Stomach (tissue), 9 donors: ENCODE measurements around the gene IPCEF1. TPM values are rescaled to one million over a fixed set of nuclear protein-coding genes. Genes with fewer than 3 reads are reported as not detected.
"Not testable (repeated sequence)": the region's sequence is repeated elsewhere in the genome, so short reads cannot be mapped to it uniquely, and the experiment has no call there.

Source experiments
- DNase-seq, 2 donors: peaks; one replicate each; pipeline versions ENCODE4 v3.0.0 to v3.0.0-alpha.2; 2013 to 2019
- H3K27ac ChIP-seq, 5 donors: fragments of 200-600 bp in 4 of 5; sonication (generic) in 4 of 5; one replicate each; pipeline ENCODE4 v1.5.1; 2013 to 2019; ENCODE audit warnings: mild to moderate bottlenecking in 1 of 5, moderate library complexity in 1 of 5
- H3K27me3 ChIP-seq, 3 donors: fragments of 200-600 bp; sonication (generic); one replicate each; pipeline ENCODE4 v1.5.1; 2017 to 2019; ENCODE audit warnings: mixed run types in 1 of 3
- H3K36me3 ChIP-seq, 4 donors: fragments of 200-600 bp; sonication (generic); 1 replicate in 3 of 4; 2 replicates in 1 of 4; pipeline ENCODE4 v1.5.1; 2016 to 2019
- H3K4me1 ChIP-seq, 4 donors: fragments of 200-600 bp; sonication (generic); one replicate each; pipeline ENCODE4 v1.5.1; 2016 to 2019
- H3K4me3 ChIP-seq, 4 donors: fragments of 200-600 bp; sonication (generic) in 3 of 4; one replicate each; pipeline ENCODE4 v1.5.1; 2016 to 2019; ENCODE audit warnings: mild to moderate bottlenecking in 1 of 4
- H3K9me3 ChIP-seq, 4 donors: fragments of 200-600 bp; sonication (generic); one replicate each; pipeline ENCODE4 v1.5.1; 2016 to 2019
- CTCF ChIP-seq, 7 experiments: fragments of 450-650 bp in 4 of 7; fragments of 200-600 bp in 3 of 7; sonication (generic) in 3 of 7; IDR thresholded peaks; one replicate each; pipeline ENCODE4 v1.5.1; 2016 to 2019; ENCODE audit warnings: antibody characterized with exemption in 7 of 7, control low read depth in 2 of 7, mild to moderate bottlenecking in 1 of 7
- EP300 ChIP-seq: sonication (generic); formaldehyde crosslinking; IDR thresholded peaks from one replicate; pipeline ENCODE4 v1.6.1; 2017; ENCODE audit warnings: antibody characterized with exemption
- POLR2A ChIP-seq, 4 donors: fragments of 450-650 bp; IDR thresholded peaks; one replicate each; pipeline ENCODE4 v1.6.1; 2016; ENCODE audit warnings: antibody characterized with exemption in 4 of 4, control low read depth in 2 of 4, mild to moderate bottlenecking in 1 of 4, moderate library complexity in 1 of 4
- POLR2AphosphoS5 ChIP-seq, 3 donors: sonication (generic); formaldehyde crosslinking; IDR thresholded peaks; one replicate each; pipeline ENCODE4 v1.6.1; 2016; ENCODE audit warnings: antibody characterized with exemption in 3 of 3
- WGBS, 5 donors: extraction: QIAGEN DNeasy Blood & Tissue Kit in 3 of 5; methylation state at CpG; one replicate each; pipeline versions ENCODE4 v1.1.5 to v1.1.7; 2013 to 2018; 5-methylcytosine and 5-hydroxymethylcytosine counted together
- intact Hi-C: fragments of 100-400 bp; cut with DNase I; formaldehyde crosslinking; loops from one replicate; pipeline ENCODE4 v1.15.1; 2023; ENCODE audit warnings: low total_unique reads
- polyA plus RNA-seq, 3 donors: library from polyadenylated mRNA; stranded (reverse); fragments of 200-250 nt; gene quantifications; one replicate each; pipeline ENCODE4 v1.2.3, GENCODE V29; 2013
- total RNA-seq, 5 donors: library from RNA; depleted of rRNA; stranded (reverse); fragments of >200 nt; gene quantifications; one replicate each; pipeline versions ENCODE4 v1.1.0 to v1.2.3, GENCODE V29; 2014 to 2016
- donor health status: healthy with polysubstance abuse.
- donor health status: Bipolar disorder and iron deficiency.
- donor health status: healthy.

IPCEF1 gene
- total and polyA plus RNA-seq, 8 donors = under 0.01 to 47.1 (median 1.4) TPM; not detected in 2

- H3K36me3 ChIP-seq = no peaks in the 10 kb centered on the region
- 85 to 94% (median 88%) methylated on average over 2 of the region's 2 CpGs for WGBS, 5 donors
- H3K9me3 ChIP-seq = no peaks in the 10 kb centered on the region
- no peak overlapping the region for H3K27ac ChIP-seq
- no peak for DNase-seq
- no peak for TF ChIP-seq CTCF (IDR thresholded peaks at IDR 0.05)
- no peak for TF ChIP-seq POLR2AphosphoS5 (IDR thresholded peaks at IDR 0.05)
- TF ChIP-seq POLR2A (IDR thresholded peaks at IDR 0.05) = no peak
- TF ChIP-seq EP300 = no peak
- no peaks in the 10 kb centered on the region for H3K27me3 ChIP-seq
- no peaks in the 10 kb centered on the region for H3K4me1 ChIP-seq
- H3K4me3 ChIP-seq = no peak overlapping the region
- intact Hi-C loops = no loop called here
Observed at GRCh38 chr6:154308986-154309385, 47.6 kb downstream of the IPCEF1 start.

- TF ChIP-seq POLR2AphosphoS5 (IDR thresholded peaks at IDR 0.05) (no peak), CTCF (IDR thresholded peaks at IDR 0.05) (no peak), EP300 (no peak), POLR2A (IDR thresholded peaks at IDR 0.05) (no peak)
- Histone ChIP-seq H3K4me3 (no peak overlapping the region), H3K27me3 (no peaks in the 10 kb centered on the region), H3K27ac (no peak overlapping the region), H3K9me3 (no peaks in the 10 kb centered on the region), H3K4me1 (no peaks in the 10 kb centered on the region), H3K36me3 (no peaks in the 10 kb centered on the region)
- 66 to 72% (median 71%) methylated on average over 7 of the region's 7 CpGs for WGBS, 5 donors
- DNase-seq = no peak
- intact Hi-C loops = no loop called here
Observed at GRCh38 chr6:154307696-154308425, 48.7 kb downstream of the IPCEF1 start.

- H3K9me3 ChIP-seq, intact Hi-C loops, H3K36me3 ChIP-seq, H3K4me1 ChIP-seq, H3K4me3 ChIP-seq, H3K27ac ChIP-seq, H3K27me3 ChIP-seq, DNase-seq: not testable (repeated sequence)
- 93 to 97% (median 95%) methylated on average over 6 of the region's 6 CpGs for WGBS, 5 donors
Observed at GRCh38 chr6:154307147-154307546, 49.5 kb downstream of the IPCEF1 start.

GRCh38 chr6:154306696-154307095 is 49.9 kb downstream of the IPCEF1 start:
- WGBS, 5 donors = 93 to 97% (median 94%) methylated on average over 4 of the region's 4 CpGs
- no peak overlapping the region for H3K27ac ChIP-seq
- H3K4me3 ChIP-seq = no peak overlapping the region
- no peaks in the 10 kb centered on the region for H3K27me3 ChIP-seq
- peaks cover 0 to 6% (median 2%) of the 10 kb centered on the region in 4 donors for H3K4me1 ChIP-seq
- no peaks in the 10 kb centered on the region for H3K9me3 ChIP-seq
- DNase-seq = no peak
- intact Hi-C loops = no loop called here
- TF ChIP-seq POLR2A (IDR thresholded peaks at IDR 0.05) = no peak
- TF ChIP-seq EP300 = no peak
- TF ChIP-seq CTCF (IDR thresholded peaks at IDR 0.05) = no peak
- no peak for TF ChIP-seq POLR2AphosphoS5 (IDR thresholded peaks at IDR 0.05)
- H3K36me3 ChIP-seq = no peaks in the 10 kb centered on the region

- WGBS, 5 donors = 58 to 93% (median 86%) methylated on average over 1 of the region's 1 CpG
- Histone ChIP-seq H3K27ac (no peak overlapping the region), H3K36me3 (no peaks in the 10 kb centered on the region), H3K9me3 (no peaks in the 10 kb centered on the region), H3K27me3 (no peaks in the 10 kb centered on the region), H3K4me3 (no peak overlapping the region), H3K4me1 (peaks cover 5 to 21% (median 13%) of the 10 kb centered on the region in 4 donors)
- TF ChIP-seq POLR2A (IDR thresholded peaks at IDR 0.05) (no peak), CTCF (IDR thresholded peaks at IDR 0.05) (no peak), POLR2AphosphoS5 (IDR thresholded peaks at IDR 0.05) (no peak), EP300 (no peak)
- intact Hi-C loops = no loop called here
- no peak for DNase-seq
Observed at GRCh38 chr6:154304191-154304590, 52.4 kb downstream of the IPCEF1 start.

- H3K27me3 ChIP-seq, H3K4me3 ChIP-seq, H3K27ac ChIP-seq, H3K9me3 ChIP-seq, DNase-seq, intact Hi-C loops, H3K36me3 ChIP-seq: not testable (repeated sequence)
- H3K4me1 ChIP-seq = peaks cover 6 to 21% (median 16%) of the 10 kb centered on the region in 4 donors
- WGBS, 5 donors = 60 to 79% (median 75%) methylated on average over 4 of the region's 4 CpGs
Observed at GRCh38 chr6:154303642-154304041, 53.0 kb downstream of the IPCEF1 start.
